Osteocyte (in vitro differentiated cells): Measurements from ENCODE around the gene CAPNS1. TPM values are rescaled to one million over a fixed set of nuclear protein-coding genes. Genes with fewer than 3 reads are reported as not detected.

Source experiments
- DNase-seq: peaks from one replicate; pipeline ENCODE4 v3.0.0; 2021; ENCODE audit warnings: mixed read lengths; ENCODE audit not compliant: unreplicated experiment; ENCODE audit errors: extremely low spot score
- H3K27ac Mint-ChIP-seq: one replicate; pipeline ENCODE4 v1.8.0; 2021; ENCODE audit warnings: mild to moderate bottlenecking, mixed read lengths; ENCODE audit not compliant: unreplicated experiment
- H3K27me3 Mint-ChIP-seq: one replicate; pipeline ENCODE4 v1.8.0; 2021; ENCODE audit warnings: mixed read lengths; ENCODE audit not compliant: unreplicated experiment
- H3K36me3 Mint-ChIP-seq: one replicate; pipeline ENCODE4 v1.8.0; 2021; ENCODE audit warnings: mixed read lengths; ENCODE audit not compliant: unreplicated experiment
- H3K4me1 Mint-ChIP-seq: one replicate; pipeline ENCODE4 v1.8.0; 2021; ENCODE audit warnings: mixed read lengths; ENCODE audit not compliant: unreplicated experiment
- H3K4me3 Mint-ChIP-seq: one replicate; pipeline ENCODE4 v1.8.0; 2021; ENCODE audit warnings: mild to moderate bottlenecking, moderate library complexity, mixed read lengths; ENCODE audit not compliant: unreplicated experiment
- H3K9me3 Mint-ChIP-seq: one replicate; pipeline ENCODE4 v1.8.0; 2021; ENCODE audit warnings: mixed read lengths; ENCODE audit not compliant: unreplicated experiment
- CTCF ChIP-seq: fragments of 200-600 bp; sonication (generic); IDR thresholded peaks from 2 replicates; pipeline ENCODE4 v1.5.0; 2021; ENCODE audit warnings: antibody characterized with exemption, mild to moderate bottlenecking, moderate library complexity
- total RNA-seq: library from RNA; stranded (reverse); gene quantifications from 2 replicates; pipeline ENCODE4 v1.2.1, GENCODE V29; 2021

CAPNS1 gene
- total RNA-seq, 1 donor from 2014 or later: 789 TPM

DNA sequence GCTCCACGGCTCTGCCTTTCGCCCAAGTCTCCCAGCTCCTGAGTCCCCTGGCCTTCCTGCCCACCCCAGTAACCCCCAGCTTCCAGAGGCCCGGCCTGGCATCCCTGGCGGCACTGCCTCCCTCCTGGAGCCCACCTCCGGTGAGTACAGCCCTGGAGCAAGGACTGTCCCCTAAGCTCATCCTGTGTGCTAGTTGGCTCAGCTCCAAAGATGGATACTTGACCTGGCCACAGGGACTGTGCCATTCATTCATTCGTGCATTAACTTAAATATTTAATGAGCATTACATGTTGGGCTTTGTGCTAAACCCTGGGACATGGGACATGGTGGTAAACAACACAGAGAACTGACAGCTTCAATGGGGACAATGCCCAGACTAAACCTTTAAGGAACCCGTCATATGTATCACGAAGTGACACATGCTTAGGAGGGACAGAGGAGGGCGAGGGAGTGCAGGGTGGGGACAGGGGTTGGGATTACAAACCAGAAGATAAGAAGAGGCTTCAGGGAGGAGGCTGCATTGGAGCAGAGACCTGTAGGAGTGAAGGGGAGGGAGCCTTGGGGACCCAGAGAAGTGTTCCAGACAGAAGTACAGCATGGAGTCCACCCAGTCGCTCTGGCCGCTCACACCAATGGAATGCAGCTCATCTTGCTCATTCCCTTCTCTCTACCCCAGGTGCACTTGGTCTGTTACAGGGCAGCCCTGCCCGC is 35.9 kb upstream of the CAPNS1 start:
- TF ChIP-seq CTCF: no peak
- H3K4me1 Mint-ChIP-seq: peaks cover 3% of the 10 kb centered on the region

DNA sequence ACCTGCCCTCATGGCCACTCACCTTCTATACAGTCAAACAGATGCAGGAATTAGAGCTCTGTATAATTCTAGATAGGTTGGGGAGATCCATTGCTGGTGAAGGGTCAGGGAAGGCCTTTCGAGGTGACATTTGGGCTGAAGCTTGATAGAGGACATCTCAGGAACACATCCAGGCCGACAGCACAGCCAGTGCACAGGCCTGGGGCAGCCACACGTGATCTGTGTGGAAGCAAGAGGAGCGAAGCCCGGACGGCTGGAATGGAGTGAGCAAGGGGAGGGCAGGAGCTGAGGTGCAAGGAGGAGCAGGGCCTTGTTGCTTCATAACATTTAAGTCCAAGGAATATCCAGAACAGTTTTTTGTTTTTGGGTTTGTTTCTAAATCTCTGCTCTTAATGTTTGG is 33.4 kb upstream of the CAPNS1 start:
- H3K4me1 Mint-ChIP-seq: peaks cover 3% of the 10 kb centered on the region
- no peak for TF ChIP-seq CTCF
- no peaks in the 10 kb centered on the region for H3K27me3 Mint-ChIP-seq
- no peaks in the 10 kb centered on the region for H3K9me3 Mint-ChIP-seq
- H3K36me3 Mint-ChIP-seq: no peaks in the 10 kb centered on the region
- no peak overlapping the region for H3K4me3 Mint-ChIP-seq
- no peak for DNase-seq
- H3K27ac Mint-ChIP-seq: no peak overlapping the region

More for the DNA sequence above, 35.9 kb upstream of the CAPNS1 start:
- no peak overlapping the region for H3K4me3 Mint-ChIP-seq
- no peak overlapping the region for H3K27ac Mint-ChIP-seq
- H3K36me3 Mint-ChIP-seq: no peaks in the 10 kb centered on the region
- no peaks in the 10 kb centered on the region for H3K27me3 Mint-ChIP-seq
- DNase-seq: no peak
- H3K9me3 Mint-ChIP-seq: no peaks in the 10 kb centered on the region

DNA sequence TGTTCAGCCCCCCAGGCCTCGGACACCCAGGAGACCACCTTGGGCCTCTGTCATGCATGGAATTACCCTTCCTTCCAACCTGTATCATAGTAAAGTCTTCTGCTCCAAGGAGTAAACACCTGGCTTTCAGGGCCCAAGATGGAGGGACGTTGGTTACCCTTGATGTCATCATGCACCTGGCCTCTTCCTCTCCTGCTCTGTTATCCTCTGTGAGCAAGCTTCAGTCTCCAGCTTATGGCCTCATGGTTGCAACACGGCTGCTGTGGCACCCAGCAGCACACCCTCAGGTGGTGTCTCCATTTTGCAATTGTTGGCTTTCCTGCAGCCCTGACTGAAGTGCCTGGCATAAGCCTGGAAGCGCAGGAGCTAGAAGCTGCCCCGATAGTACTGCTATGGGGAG is 32.9 kb upstream of the CAPNS1 start:
- Mint-ChIP-seq H3K27me3 (no peaks in the 10 kb centered on the region), H3K9me3 (no peaks in the 10 kb centered on the region), H3K4me1 (peaks cover 3% of the 10 kb centered on the region), H3K4me3 (no peak overlapping the region), H3K36me3 (no peaks in the 10 kb centered on the region), H3K27ac (no peak overlapping the region)
- DNase-seq: no peak
- no peak for TF ChIP-seq CTCF

GRCh38 chr19:36108684-36109083 is 31.2 kb upstream of the CAPNS1 start:
- H3K27me3 Mint-ChIP-seq: no peaks in the 10 kb centered on the region
- no peak overlapping the region for H3K4me3 Mint-ChIP-seq
- H3K36me3 Mint-ChIP-seq: peaks cover 4% of the 10 kb centered on the region
- no peak for DNase-seq
- no peaks in the 10 kb centered on the region for H3K9me3 Mint-ChIP-seq
- peaks cover 8% of the 10 kb centered on the region for H3K4me1 Mint-ChIP-seq
- TF ChIP-seq CTCF: no peak
- H3K27ac Mint-ChIP-seq: no peak overlapping the region

- H3K36me3 Mint-ChIP-seq: peaks cover 4% of the 10 kb centered on the region
- no peaks in the 10 kb centered on the region for H3K9me3 Mint-ChIP-seq
- no peak within 1 kb of the TSS for H3K27ac Mint-ChIP-seq
- no peaks in the 10 kb centered on the region for H3K27me3 Mint-ChIP-seq
- peaks cover 14% of the 10 kb centered on the region for H3K4me1 Mint-ChIP-seq
- peak within 1 kb of the TSS; percentile 6 for H3K4me3 Mint-ChIP-seq
- no peak for DNase-seq
- no peak for TF ChIP-seq CTCF
Observed at GRCh38 chr19:36110487-36111199, 29.2 kb upstream of the CAPNS1 start, which contains the start of gene OVOL3. OVOL3 (plus strand) TSS chr19:36111143; CDS start chr19:36111203, 60 bp downstream.
